ENCODE data around the gene LIN37. TPM values are rescaled to one million over a fixed set of nuclear protein-coding genes. Genes with fewer than 3 reads are reported as not detected.
A peak's percentile ranks its signal among the peaks of the same experiment; 100 is the strongest.

Gene LIN37
- polyA plus RNA-seq, 3 donors from 2014 or later, result 9.7 to 15.2 (median 12.6) TPM

- peak overlapping the region; percentile 96 to 99 (median 98) for H3K4me3 Mint-ChIP-seq
- peaks cover 0 to 5% (median 0%) of the 10 kb centered on the region in 3 donors for H3K36me3 Mint-ChIP-seq
- peaks cover 66 to 75% of the 10 kb centered on the region in 2 donors for H3K4me1 Mint-ChIP-seq
- H3K27me3 Mint-ChIP-seq (ENCODE audit: low read depth in 3 of 3), result peaks cover 13 to 14% (median 13%) of the 10 kb centered on the region in 3 donors
- H3K27ac Mint-ChIP-seq, result peak overlapping the region; percentile 98 to 100 (median 99)
- peak; percentile 93 to 95 (median 94) for DNase-seq
- no peaks in the 10 kb centered on the region for H3K9me3 Mint-ChIP-seq
Observed at GRCh38 chr19:35744430-35745327, 3.7 kb upstream of the LIN37 start.

- DNase-seq, result peak; percentile 97 to 99 (median 98)
- Mint-ChIP-seq H3K9me3 (no peaks in the 10 kb centered on the region), H3K4me3 (peak within 1 kb of the TSS; percentile 96 to 99 (median 98)), H3K36me3 (peaks cover 0 to 5% (median 0%) of the 10 kb centered on the region in 3 donors), H3K27me3 (ENCODE audit: low read depth in 3 of 3) (peaks cover 11 to 13% (median 12%) of the 10 kb centered on the region in 3 donors), H3K27ac (peak within 1 kb of the TSS; percentile 98 to 100 (median 99)), H3K4me1 (peaks cover 66 to 72% of the 10 kb centered on the region in 2 donors)
Observed at GRCh38 chr19:35745328-35746086, 2.9 kb upstream of the LIN37 start, which contains the start of the genes PSENEN and U2AF1L4. PSENEN (plus strand) TSS chr19:35745651; CDS start chr19:35745931, 280 bp downstream. U2AF1L4 (minus strand) TSS chr19:35745418; CDS start chr19:35745391, 27 bp downstream.

GRCh38 chr19:35746087-35746462 lies 2.3 kb upstream of the LIN37 start:
- H3K4me3 Mint-ChIP-seq, result peak overlapping the region; percentile 96 to 99 (median 98)
- DNase-seq, result no peak
- H3K4me1 Mint-ChIP-seq, result peaks cover 61 to 67% of the 10 kb centered on the region in 2 donors
- H3K27me3 Mint-ChIP-seq (ENCODE audit: low read depth in 3 of 3), result peaks cover 9 to 10% (median 9%) of the 10 kb centered on the region in 3 donors
- H3K9me3 Mint-ChIP-seq, result no peaks in the 10 kb centered on the region
- H3K27ac Mint-ChIP-seq, result peak overlapping the region; percentile 98 to 100 (median 99)
- H3K36me3 Mint-ChIP-seq, result peaks cover 0 to 5% (median 0%) of the 10 kb centered on the region in 3 donors

GRCh38 chr19:35746531-35746930 lies 1.8 kb upstream of the LIN37 start:
- DNase-seq, result no peak
- peak overlapping the region; percentile 81 to 100 (median 99) for H3K27ac Mint-ChIP-seq
- H3K27me3 Mint-ChIP-seq (ENCODE audit: low read depth in 3 of 3), result peaks cover 9 to 10% (median 9%) of the 10 kb centered on the region in 3 donors
- peaks cover 61 to 66% of the 10 kb centered on the region in 2 donors for H3K4me1 Mint-ChIP-seq
- no peaks in the 10 kb centered on the region for H3K9me3 Mint-ChIP-seq
- H3K36me3 Mint-ChIP-seq, result peaks cover 0 to 5% (median 0%) of the 10 kb centered on the region in 3 donors
- H3K4me3 Mint-ChIP-seq, result peak overlapping the region; percentile 96 to 99 (median 98)

- DNase-seq, result no peak
- Mint-ChIP-seq H3K27me3 (ENCODE audit: low read depth in 3 of 3) (peaks cover 2 to 6% (median 4%) of the 10 kb centered on the region in 3 donors), H3K9me3 (no peaks in the 10 kb centered on the region), H3K4me3 (peak overlapping the region in 4 of 5 donors; percentile 18 to 59 (median 36)), H3K4me1 (peaks cover 35 to 40% of the 10 kb centered on the region in 2 donors), H3K27ac (peak overlapping the region in 2 of 6 donors; percentile 36 to 45), H3K36me3 (peaks cover 0 to 15% (median 3%) of the 10 kb centered on the region in 3 donors)
Observed at GRCh38 chr19:35750167-35750566, 1.8 kb downstream of the LIN37 start.

GRCh38 chr19:35751839-35752745 lies 3.7 kb downstream of the LIN37 start:
- DNase-seq, result no peak
- H3K4me1 Mint-ChIP-seq, result peaks cover 29 to 33% of the 10 kb centered on the region in 2 donors

GRCh38 chr19:35752746-35753350 lies 4.5 kb downstream of the LIN37 start:
- peaks cover 31 to 32% of the 10 kb centered on the region in 2 donors for H3K4me1 Mint-ChIP-seq

More at GRCh38 chr19:35751839-35752745, 3.7 kb downstream of the LIN37 start:
- H3K9me3 Mint-ChIP-seq, result no peaks in the 10 kb centered on the region
- peaks cover 0 to 6% (median 3%) of the 10 kb centered on the region in 3 donors for H3K27me3 Mint-ChIP-seq (ENCODE audit: low read depth in 3 of 3)
- H3K36me3 Mint-ChIP-seq, result peaks cover 0 to 19% (median 3%) of the 10 kb centered on the region in 3 donors
- no peak overlapping the region for H3K27ac Mint-ChIP-seq
- H3K4me3 Mint-ChIP-seq, result no peak overlapping the region

GRCh38 chr19:35753634-35754369 lies 5.4 kb downstream of the LIN37 start:
- H3K36me3 Mint-ChIP-seq, result peaks cover 0 to 19% (median 3%) of the 10 kb centered on the region in 3 donors
- no peak overlapping the region for H3K4me3 Mint-ChIP-seq
- H3K27ac Mint-ChIP-seq, result no peak overlapping the region
- H3K27me3 Mint-ChIP-seq (ENCODE audit: low read depth in 3 of 3), result peaks cover 7 to 12% (median 9%) of the 10 kb centered on the region in 3 donors
- peaks cover 26 to 30% of the 10 kb centered on the region in 2 donors for H3K4me1 Mint-ChIP-seq
- no peak for DNase-seq
- H3K9me3 Mint-ChIP-seq, result no peaks in the 10 kb centered on the region

More at GRCh38 chr19:35752746-35753350, 4.5 kb downstream of the LIN37 start:
- peaks cover 2 to 10% (median 7%) of the 10 kb centered on the region in 3 donors for H3K27me3 Mint-ChIP-seq (ENCODE audit: low read depth in 3 of 3)
- no peak overlapping the region for H3K27ac Mint-ChIP-seq
- H3K9me3 Mint-ChIP-seq, result no peaks in the 10 kb centered on the region
- peaks cover 0 to 19% (median 3%) of the 10 kb centered on the region in 3 donors for H3K36me3 Mint-ChIP-seq
- no peak for DNase-seq
- H3K4me3 Mint-ChIP-seq, result no peak overlapping the region

GRCh38 chr19:35754370-35755130 lies 6.2 kb downstream of the LIN37 start:
- H3K9me3 Mint-ChIP-seq, result no peaks in the 10 kb centered on the region
- H3K27me3 Mint-ChIP-seq (ENCODE audit: low read depth in 3 of 3), result peaks cover 7 to 12% (median 9%) of the 10 kb centered on the region in 3 donors
- DNase-seq, result no peak

GRCh38 chr19:35755131-35755549 lies 6.8 kb downstream of the LIN37 start:
- no peak for DNase-seq
- Mint-ChIP-seq H3K36me3 (peaks cover 0 to 19% (median 3%) of the 10 kb centered on the region in 3 donors), H3K4me1 (peaks cover 26 to 32% of the 10 kb centered on the region in 2 donors), H3K27ac (peak overlapping the region in 1 of 6 donors; percentile 26), H3K9me3 (no peaks in the 10 kb centered on the region), H3K27me3 (ENCODE audit: low read depth in 3 of 3) (peaks cover 7 to 12% (median 9%) of the 10 kb centered on the region in 3 donors), H3K4me3 (peak overlapping the region in 1 of 5 donors; percentile 33)

More at GRCh38 chr19:35754370-35755130, 6.2 kb downstream of the LIN37 start:
- Mint-ChIP-seq H3K36me3 (peaks cover 0 to 19% (median 3%) of the 10 kb centered on the region in 3 donors), H3K4me1 (peaks cover 26 to 30% of the 10 kb centered on the region in 2 donors), H3K4me3 (peak overlapping the region in 1 of 5 donors; percentile 33), H3K27ac (no peak overlapping the region)
